Adipocyte (in vitro differentiated cells): ENCODE measurements around the gene PLSCR4.

Experiments
- DNase-seq: peaks from one replicate; pipeline ENCODE4 v3.0.0-alpha.2; 2015; ENCODE audit warnings: low read depth
- H3K27me3 ChIP-seq: replicated peaks from 2 replicates; pipeline ENCODE4 v1.7.0; 2013; ENCODE audit warnings: mild to moderate bottlenecking, low read length, moderate library complexity; ENCODE audit not compliant: control insufficient read depth, insufficient read depth
- H3K36me3 ChIP-seq: 2 replicates; pipeline ENCODE4 v1.7.0; 2013; ENCODE audit warnings: low read length, mild to moderate bottlenecking, moderate library complexity; ENCODE audit not compliant: control insufficient read depth, insufficient read depth, severe bottlenecking
- H3K4me1 ChIP-seq: 2 replicates; pipeline ENCODE4 v1.7.0; 2013; ENCODE audit warnings: mild to moderate bottlenecking, low read length, moderate library complexity; ENCODE audit not compliant: control insufficient read depth, insufficient read depth
- H3K4me3 ChIP-seq: 2 replicates; pipeline ENCODE4 v1.7.0; 2013; ENCODE audit warnings: mild to moderate bottlenecking, low read length, moderate library complexity
- H3K9ac ChIP-seq: 2 replicates; pipeline ENCODE4 v1.7.0; 2013; ENCODE audit warnings: mild to moderate bottlenecking, low read length, moderate library complexity
- H3K9me3 ChIP-seq: 2 replicates; pipeline ENCODE4 v1.7.0; 2013; ENCODE audit warnings: mild to moderate bottlenecking, low read length, moderate library complexity; ENCODE audit not compliant: control insufficient read depth

Gene PLSCR4

DNA sequence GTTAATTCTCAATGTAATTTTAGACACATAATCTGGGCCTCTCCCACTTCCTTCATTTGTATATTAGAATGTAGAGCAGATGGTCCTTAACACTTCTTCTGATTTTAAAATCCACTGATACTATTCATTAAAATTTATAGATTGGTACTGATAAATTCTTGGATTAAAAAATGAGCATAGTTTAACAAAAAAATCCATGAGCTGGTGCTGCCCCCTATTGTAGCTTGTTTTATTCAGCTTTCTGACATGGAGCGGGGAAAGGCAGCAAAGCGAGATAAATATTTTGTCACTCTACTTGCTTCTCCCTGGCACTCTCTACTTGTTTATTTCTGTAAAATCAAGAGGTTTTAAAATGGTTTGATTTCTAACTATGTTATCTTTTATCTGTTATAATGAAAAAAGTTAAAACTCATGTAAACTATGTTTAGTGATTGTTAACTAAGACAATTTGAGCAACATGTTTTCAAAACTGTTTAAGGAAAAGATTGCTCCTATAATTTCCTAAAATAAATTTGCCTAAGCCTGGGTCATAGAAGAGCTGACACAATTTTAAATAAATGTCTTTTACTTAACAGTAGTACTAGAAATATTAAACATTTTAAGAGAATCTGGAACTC is 63.5 kb downstream of the PLSCR4 start:
- H3K4me1 ChIP-seq, result no peaks in the 10 kb centered on the region

DNA sequence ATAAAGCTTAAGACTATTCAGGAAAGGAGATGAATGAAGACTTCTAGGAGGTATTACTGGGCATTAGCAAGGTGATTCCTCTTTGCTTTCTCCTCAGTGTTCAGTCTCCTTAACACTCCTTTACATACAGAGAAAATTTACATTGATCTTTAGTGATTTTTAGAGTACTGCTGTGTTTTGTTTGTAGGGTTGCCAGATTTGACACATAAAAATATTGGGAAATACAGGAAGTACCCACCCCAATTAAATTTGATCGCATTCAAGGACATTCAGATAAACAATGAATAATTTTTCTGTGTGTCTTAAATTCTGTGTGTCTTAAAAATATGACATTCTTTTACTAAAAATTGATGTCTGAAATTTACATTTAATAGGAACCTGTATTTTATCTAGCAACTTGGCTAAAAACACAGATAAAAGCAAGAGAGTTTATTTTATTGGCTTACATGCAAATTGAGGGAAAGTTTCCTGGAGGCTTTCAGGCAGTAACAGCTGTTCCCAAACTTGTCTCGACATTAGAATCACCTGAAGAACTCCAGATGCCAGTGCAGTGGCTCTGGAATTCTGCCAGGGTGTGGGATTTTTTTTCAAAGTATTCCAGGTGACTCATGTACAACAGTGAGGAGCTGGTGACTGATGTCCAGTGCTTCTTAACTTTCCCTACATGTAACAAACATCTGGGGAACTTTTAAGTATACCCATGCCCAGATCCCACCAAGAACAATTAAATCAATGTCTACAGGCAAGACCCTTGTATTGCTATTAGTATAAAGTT is 66.5 kb downstream of the PLSCR4 start:
- peak; percentile 21 for DNase-seq
- Histone ChIP-seq H3K4me3 (no peak overlapping the region), H3K9ac (no peak overlapping the region), H3K27me3 (no peaks in the 10 kb centered on the region), H3K36me3 (peaks cover 5% of the 10 kb centered on the region), H3K4me1 (no peaks in the 10 kb centered on the region), H3K9me3 (no peaks in the 10 kb centered on the region)

More for the DNA sequence above, 63.5 kb downstream of the PLSCR4 start:
- Histone ChIP-seq H3K9me3 (no peaks in the 10 kb centered on the region), H3K36me3 (peaks cover 9% of the 10 kb centered on the region), H3K9ac (no peak overlapping the region), H3K27me3 (no peaks in the 10 kb centered on the region), H3K4me3 (no peak overlapping the region)
- DNase-seq, result peak; percentile 80

DNA sequence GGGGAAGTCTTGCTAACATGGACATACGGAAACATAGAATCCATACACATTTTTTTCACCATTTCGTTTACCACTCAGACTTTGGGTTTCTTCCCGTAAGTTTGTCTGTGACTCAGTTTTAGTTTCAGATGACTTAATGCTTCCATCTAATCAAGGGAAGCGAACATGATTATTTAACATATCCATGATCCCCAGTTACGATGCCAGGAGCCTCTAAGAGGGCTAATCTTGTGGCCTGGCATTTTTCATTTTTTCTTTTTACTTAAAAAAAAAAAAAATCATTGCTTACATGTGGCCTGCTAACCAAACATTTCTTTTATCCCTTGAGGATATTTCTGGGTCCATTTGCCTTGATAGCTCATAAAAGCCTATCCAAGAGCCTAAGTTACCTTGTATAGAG is 69.7 kb downstream of the PLSCR4 start:
- H3K27me3 ChIP-seq, result no peaks in the 10 kb centered on the region
- no peak for DNase-seq
- peaks cover 5% of the 10 kb centered on the region for H3K4me1 ChIP-seq

DNA sequence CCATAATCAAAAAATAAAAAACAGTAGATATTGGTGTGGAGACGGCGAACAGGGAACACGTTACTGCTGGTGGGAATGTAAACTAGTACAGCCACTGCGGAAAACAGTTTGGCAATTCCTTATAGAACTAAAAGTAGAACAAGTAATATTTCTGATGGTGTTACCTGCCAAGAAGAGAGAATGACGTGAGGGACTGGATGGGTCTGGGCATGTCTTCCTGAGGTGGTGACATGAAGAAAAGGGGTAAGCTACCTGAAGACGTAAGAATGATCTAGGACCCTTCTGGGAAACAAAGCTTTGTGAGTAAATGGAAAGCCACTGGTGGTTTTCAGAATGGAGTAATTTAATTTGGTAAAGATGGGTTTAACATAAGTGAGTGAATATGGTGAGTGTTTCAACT is 70.5 kb downstream of the PLSCR4 start:
- Histone ChIP-seq H3K4me3 (no peak overlapping the region), H3K9ac (no peak overlapping the region), H3K9me3 (no peaks in the 10 kb centered on the region), H3K4me1 (peaks cover 5% of the 10 kb centered on the region), H3K36me3 (no peaks in the 10 kb centered on the region), H3K27me3 (no peaks in the 10 kb centered on the region)
- DNase-seq, result no peak

More for the DNA sequence above, 69.7 kb downstream of the PLSCR4 start:
- Histone ChIP-seq H3K9me3 (no peaks in the 10 kb centered on the region), H3K36me3 (no peaks in the 10 kb centered on the region), H3K4me3 (no peak overlapping the region), H3K9ac (no peak overlapping the region)

DNA sequence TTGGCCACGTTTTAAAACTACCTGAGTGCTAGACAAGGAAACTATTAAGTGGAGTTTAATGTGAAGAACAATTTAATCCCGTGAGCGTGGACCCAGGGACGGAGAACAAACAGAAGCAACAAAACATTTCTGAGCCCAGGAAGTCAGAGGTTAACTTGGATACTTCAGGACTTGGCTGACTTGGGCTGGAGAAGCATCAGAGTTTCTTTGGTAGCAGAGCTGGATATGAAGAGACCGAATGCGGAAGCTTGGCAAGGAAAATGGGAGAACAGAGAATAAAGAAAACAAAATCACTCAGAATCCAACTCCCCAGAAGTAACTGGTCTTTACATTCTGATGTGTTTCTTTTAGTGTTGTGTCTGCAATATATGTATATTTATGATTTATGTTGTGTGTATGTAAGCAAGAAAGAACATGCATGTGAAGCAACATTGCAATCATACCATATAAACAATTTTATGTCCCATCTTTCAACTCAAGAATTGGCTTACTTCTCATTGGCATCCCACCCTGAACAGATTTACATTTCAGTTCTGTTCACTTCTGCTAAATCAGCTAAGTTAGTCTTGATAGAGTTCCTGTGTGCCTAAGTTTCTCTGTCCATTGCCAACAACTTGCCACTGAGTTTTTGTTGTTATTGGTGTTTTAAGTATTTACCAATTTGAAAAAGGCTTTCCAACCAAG is 72.8 kb downstream of the PLSCR4 start:
- H3K4me3 ChIP-seq, result no peak overlapping the region
- H3K36me3 ChIP-seq, result no peaks in the 10 kb centered on the region
- peaks cover 5% of the 10 kb centered on the region for H3K4me1 ChIP-seq
- no peaks in the 10 kb centered on the region for H3K27me3 ChIP-seq
- no peaks in the 10 kb centered on the region for H3K9me3 ChIP-seq
- no peak for DNase-seq
- no peak overlapping the region for H3K9ac ChIP-seq

DNA sequence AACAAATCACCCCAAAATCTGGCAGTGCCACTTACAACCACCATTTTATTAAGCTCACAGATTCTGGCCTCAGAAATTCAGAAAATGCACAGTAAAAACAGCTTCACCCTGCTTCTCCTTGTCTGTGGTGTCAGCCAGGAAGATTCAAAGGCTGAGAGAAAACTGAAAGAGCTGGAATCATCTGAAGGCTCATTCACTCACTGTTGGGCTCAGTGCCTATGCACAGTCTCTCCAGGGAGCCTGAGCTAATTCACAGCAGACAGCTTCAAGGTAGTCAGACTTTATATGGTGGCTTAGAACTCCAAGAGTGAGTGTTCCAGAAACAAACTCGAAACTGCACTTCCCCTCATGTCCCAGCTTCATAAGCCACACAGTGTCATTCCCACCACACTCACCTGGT is 73.4 kb downstream of the PLSCR4 start:
- H3K36me3 ChIP-seq, result no peaks in the 10 kb centered on the region
- H3K9ac ChIP-seq, result no peak overlapping the region
- DNase-seq, result no peak
- no peaks in the 10 kb centered on the region for H3K9me3 ChIP-seq
- H3K4me3 ChIP-seq, result no peak overlapping the region
- no peaks in the 10 kb centered on the region for H3K27me3 ChIP-seq
- H3K4me1 ChIP-seq, result peaks cover 5% of the 10 kb centered on the region

DNA sequence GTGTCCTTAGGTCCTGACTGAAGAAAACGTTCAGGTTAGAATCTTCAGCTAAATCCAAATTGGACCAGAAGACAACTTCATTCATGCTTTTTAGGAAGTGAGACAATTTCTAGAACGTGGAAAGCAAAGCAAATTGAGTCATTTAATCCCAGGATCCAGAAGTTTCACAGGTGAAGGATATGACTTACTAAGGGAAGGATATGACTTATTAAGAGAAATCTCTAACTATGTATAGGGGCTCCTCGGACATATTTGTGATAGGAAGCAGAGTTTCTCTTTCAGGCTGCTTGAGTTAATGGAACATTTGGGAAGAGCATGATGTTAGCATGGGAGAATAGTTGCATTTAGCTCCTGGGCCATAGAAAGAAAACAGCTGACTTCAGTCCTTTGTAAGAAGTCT is 73.8 kb downstream of the PLSCR4 start:
- H3K36me3 ChIP-seq, result no peaks in the 10 kb centered on the region
- DNase-seq, result no peak
- H3K9ac ChIP-seq, result no peak overlapping the region
- peaks cover 5% of the 10 kb centered on the region for H3K4me1 ChIP-seq
- H3K4me3 ChIP-seq, result no peak overlapping the region
- H3K9me3 ChIP-seq, result no peaks in the 10 kb centered on the region
- H3K27me3 ChIP-seq, result no peaks in the 10 kb centered on the region

DNA sequence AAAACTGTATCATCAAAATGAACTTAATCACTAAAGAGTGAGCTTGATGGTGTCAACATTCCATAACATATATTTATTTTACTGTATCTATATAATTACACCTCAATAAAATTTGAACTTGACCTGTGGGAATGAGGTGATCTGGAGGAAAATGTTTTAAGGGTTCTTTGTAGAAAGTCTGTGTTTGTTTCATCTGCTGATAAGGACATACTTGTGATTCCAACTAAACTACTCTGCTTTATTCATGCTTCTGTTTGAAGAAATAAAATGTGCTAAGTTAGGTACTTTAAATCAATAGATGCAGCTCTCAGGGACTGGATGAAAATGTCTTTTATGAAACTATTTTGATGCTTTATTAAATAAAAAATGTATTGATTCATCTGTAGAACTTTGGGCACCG is 78.3 kb downstream of the PLSCR4 start:
- Histone ChIP-seq H3K27me3 (no peaks in the 10 kb centered on the region), H3K9ac (no peak overlapping the region), H3K4me3 (no peak overlapping the region), H3K36me3 (no peaks in the 10 kb centered on the region), H3K4me1 (peaks cover under 1% of the 10 kb centered on the region), H3K9me3 (peaks cover 4% of the 10 kb centered on the region)
- no peak for DNase-seq

DNA sequence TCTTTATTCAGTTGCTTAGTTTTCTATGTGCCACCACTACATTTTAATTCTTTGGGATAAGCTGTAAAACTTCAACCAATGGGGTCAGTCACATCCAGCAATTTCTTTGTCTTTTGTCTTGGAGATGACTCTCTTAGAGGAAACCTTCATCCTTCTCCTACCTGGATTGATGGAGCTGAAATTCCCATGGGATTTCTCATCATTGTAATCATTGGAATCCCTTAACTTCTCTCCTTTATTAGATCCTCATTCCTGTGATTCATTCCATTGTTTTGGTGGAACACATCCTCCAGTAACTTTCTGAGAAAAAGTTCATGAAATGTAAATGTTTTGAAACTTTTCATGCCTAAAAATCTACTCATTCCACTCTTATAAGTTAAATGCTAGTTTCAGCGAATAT is 80.3 kb downstream of the PLSCR4 start:
- Histone ChIP-seq H3K27me3 (no peaks in the 10 kb centered on the region), H3K4me3 (no peak overlapping the region), H3K9ac (no peak overlapping the region), H3K4me1 (peaks cover 18% of the 10 kb centered on the region), H3K36me3 (no peaks in the 10 kb centered on the region), H3K9me3 (peaks cover 4% of the 10 kb centered on the region)
- no peak for DNase-seq

DNA sequence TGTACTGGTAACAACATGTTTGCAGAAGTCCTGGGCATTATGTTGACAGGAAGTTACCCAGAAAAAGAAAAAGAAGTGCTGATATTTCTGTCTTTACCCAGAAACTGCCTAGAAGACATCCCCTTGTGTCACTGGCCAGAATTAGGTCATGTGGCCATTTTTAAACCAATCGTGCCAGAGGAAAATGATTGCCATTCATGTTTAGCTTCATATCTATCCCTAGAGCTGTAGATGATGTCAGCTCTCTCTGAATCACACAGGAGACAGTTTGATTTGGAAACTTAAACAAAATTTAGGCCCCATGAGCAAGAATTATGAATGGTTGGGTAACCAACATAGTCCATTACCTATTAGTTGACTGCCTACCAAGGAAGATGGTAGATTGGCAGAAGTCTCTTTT is 81.0 kb downstream of the PLSCR4 start:
- H3K27me3 ChIP-seq, result no peaks in the 10 kb centered on the region
- DNase-seq, result no peak
- H3K9me3 ChIP-seq, result peaks cover 4% of the 10 kb centered on the region
- H3K9ac ChIP-seq, result no peak overlapping the region
- peaks cover 25% of the 10 kb centered on the region for H3K4me1 ChIP-seq
- H3K36me3 ChIP-seq, result no peaks in the 10 kb centered on the region
- no peak overlapping the region for H3K4me3 ChIP-seq

DNA sequence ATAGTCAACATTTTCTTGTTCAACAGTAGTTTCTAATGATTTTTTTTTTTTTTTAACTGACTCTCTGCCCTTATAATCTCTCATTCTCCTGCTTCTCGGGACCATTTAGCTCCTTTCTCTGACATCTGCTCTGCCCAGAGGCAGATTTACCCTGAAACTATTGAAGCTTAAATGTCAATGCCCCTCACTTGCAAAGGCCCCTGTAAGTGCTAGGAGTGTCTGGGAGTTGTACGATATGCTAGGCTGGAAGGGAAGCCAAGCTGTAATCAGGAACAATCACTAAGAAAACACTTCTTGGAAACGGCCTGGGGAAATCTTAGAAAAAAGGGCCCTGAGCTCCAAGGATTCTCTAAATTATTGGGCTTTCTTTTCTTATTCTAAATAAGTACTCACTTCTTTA is 84.1 kb downstream of the PLSCR4 start:
- H3K4me1 ChIP-seq, result peaks cover 51% of the 10 kb centered on the region
- DNase-seq, result peak; percentile 73
- H3K36me3 ChIP-seq, result no peaks in the 10 kb centered on the region
- no peaks in the 10 kb centered on the region for H3K27me3 ChIP-seq
- peak overlapping the region; percentile 27 for H3K9ac ChIP-seq
- no peak overlapping the region for H3K4me3 ChIP-seq
- H3K9me3 ChIP-seq, result peaks cover 4% of the 10 kb centered on the region
